Stimulated activated CD8-positive, alpha-beta memory T cell treated with anti-CD3 and anti-CD28 coated beads, Interleukin-4, amount 100 ng/mL, for 24 hours (primary cell): ENCODE data around the gene MAP2K4.
"Not testable (repeated sequence)": the region's sequence is repeated elsewhere in the genome, so short reads cannot be mapped to it uniquely, and the experiment has no call there.

ENCODE experiments used
- DNase-seq: peaks from one replicate; pipeline ENCODE4 v3.0.0-alpha.2; 2020; ENCODE audit warnings: low read depth

The MAP2K4 gene

GRCh38 chr17:12020642-12021622 is at the start of gene MAP2K4:
Gene MAP2K4 (plus strand): TSS chr17:12020877. CDS start chr17:12020887, 10 bp downstream.
- peak; percentile 90 for DNase-seq

- not testable (repeated sequence) for DNase-seq
These were observed 47.9 kb upstream of the MAP2K4 start for GRCh38 chr17:11972741-11973140.

- no peak for DNase-seq
These were observed 40.9 kb upstream of the MAP2K4 start for GRCh38 chr17:11979795-11980194.

GRCh38 chr17:11980813-11981212 is 39.9 kb upstream of the MAP2K4 start:
- no peak for DNase-seq

- DNase-seq: no peak
These were observed 38.8 kb upstream of the MAP2K4 start for GRCh38 chr17:11981862-11982261.

- no peak for DNase-seq
These were observed 34.3 kb upstream of the MAP2K4 start for GRCh38 chr17:11986179-11986941.

- DNase-seq: no peak
These were observed 33.7 kb upstream of the MAP2K4 start for GRCh38 chr17:11986942-11987329.

GRCh38 chr17:11990363-11990983 is 30.2 kb upstream of the MAP2K4 start:
- no peak for DNase-seq

- DNase-seq: no peak
These were observed 29.2 kb upstream of the MAP2K4 start for GRCh38 chr17:11991461-11991860.

- no peak for DNase-seq
These were observed 23.9 kb upstream of the MAP2K4 start for GRCh38 chr17:11996722-11997146.

- peak; percentile 96 for DNase-seq
These were observed 23.3 kb upstream of the MAP2K4 start, which contains the start of gene ZNF18 for GRCh38 chr17:11997147-11997971. Gene ZNF18 (minus strand): TSS chr17:11997475. CDS start chr17:11992829, 4,646 bp downstream.

- DNase-seq: no peak
These were observed 22.8 kb upstream of the MAP2K4 start for GRCh38 chr17:11997972-11998233.

- DNase-seq: no peak
These were observed 21.0 kb upstream of the MAP2K4 start for GRCh38 chr17:11999696-12000095.

GRCh38 chr17:12007466-12007865 is 13.2 kb upstream of the MAP2K4 start:
- DNase-seq: no peak

GRCh38 chr17:12021623-12022140 is 1.0 kb downstream of the MAP2K4 start:
- DNase-seq: no peak

- no peak for DNase-seq
These were observed 1.6 kb downstream of the MAP2K4 start for GRCh38 chr17:12022310-12022709.

- DNase-seq: no peak
These were observed 3.6 kb downstream of the MAP2K4 start for GRCh38 chr17:12024327-12024726.

- no peak for DNase-seq
These were observed 7.0 kb downstream of the MAP2K4 start for GRCh38 chr17:12027658-12028057.

GRCh38 chr17:12028611-12029010 is 7.9 kb downstream of the MAP2K4 start:
- no peak for DNase-seq

GRCh38 chr17:12034538-12034937 is 13.9 kb downstream of the MAP2K4 start:
- no peak for DNase-seq

- DNase-seq: no peak
These were observed 15.0 kb downstream of the MAP2K4 start for GRCh38 chr17:12035673-12036072.
